ENCODE results near the gene GRIA2.

Gene GRIA2

DNA sequence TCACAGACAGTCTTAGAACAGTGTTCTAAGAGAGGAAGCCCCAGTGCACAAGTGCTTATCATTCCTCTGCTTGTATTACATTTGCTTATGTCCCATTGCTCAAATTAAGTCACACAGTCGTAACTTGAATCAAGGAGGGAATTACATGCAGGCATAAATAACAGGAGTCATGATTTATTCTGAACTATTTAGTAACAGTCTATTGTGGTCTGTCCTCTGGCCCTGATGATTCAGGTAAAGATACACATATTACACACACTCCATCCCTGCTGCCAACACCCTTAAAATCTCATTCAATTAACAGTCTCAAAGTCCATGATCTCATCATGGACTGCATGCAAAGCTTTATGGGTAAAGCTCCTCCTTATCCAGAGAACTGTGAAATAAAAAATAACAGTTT, 60.1 kb downstream of the GRIA2 start:
- H3K9ac ChIP-seq (ENCODE audit: low read length) = no peak overlapping the region
- H3F3A ChIP-seq (ENCODE audit: insufficient read depth, low read length) = no peaks in the 10 kb centered on the region
- no peaks in the 10 kb centered on the region for H3K27me3 ChIP-seq (ENCODE audit: insufficient read depth, low read length)
- H3K9me2 ChIP-seq (ENCODE audit: low read depth, low read length) = no peaks in the 10 kb centered on the region
- H2AFZ ChIP-seq (ENCODE audit: low read length) = no peak overlapping the region
- no peaks in the 10 kb centered on the region for H3K9me3 ChIP-seq (ENCODE audit: low read length)
- no peak overlapping the region for H3K27ac ChIP-seq (ENCODE audit: low read depth, low read length, poor library complexity, severe bottlenecking)
- H3K4me2 ChIP-seq (ENCODE audit: low read length) = no peak overlapping the region
- H3K79me2 ChIP-seq (ENCODE audit: insufficient read depth, low read length) = no peaks in the 10 kb centered on the region
- no peaks in the 10 kb centered on the region for H4K20me1 ChIP-seq (ENCODE audit: insufficient read depth, low read length)
- H3K36me3 ChIP-seq (ENCODE audit: insufficient read depth, low read length) = no peaks in the 10 kb centered on the region
- no peaks in the 10 kb centered on the region for H3K4me1 ChIP-seq (ENCODE audit: insufficient read depth, low read length, severe bottlenecking)
- no peak overlapping the region for H3K4me3 ChIP-seq (ENCODE audit: low read depth, low read length, poor library complexity, severe bottlenecking)
- TF ChIP-seq EZH2 (IDR thresholded peaks at IDR 0.05; ENCODE audit: borderline replicate concordance, low read length) (no peak), CTCF (IDR thresholded peaks at IDR 0.05; ENCODE audit: low read length) (no peak)

DNA sequence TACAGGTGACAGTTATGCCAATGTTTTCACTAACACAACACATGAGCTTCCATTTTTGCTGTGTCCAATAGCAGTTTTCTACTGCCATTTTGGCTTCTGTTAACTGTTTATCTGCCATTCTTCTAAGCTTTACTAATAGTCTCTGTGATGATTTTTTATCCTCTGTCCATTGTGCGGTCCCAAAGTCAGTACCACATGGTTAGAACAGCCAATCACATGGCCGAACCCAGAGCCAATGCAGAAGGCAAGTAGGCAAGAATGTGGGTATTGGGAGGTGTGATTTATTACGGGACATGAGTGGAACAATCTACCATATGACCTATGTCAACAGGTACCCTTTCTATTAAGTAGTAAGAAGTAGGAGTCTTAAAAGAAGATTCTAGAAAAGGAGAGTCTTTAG, 61.5 kb downstream of the GRIA2 start:
- TF ChIP-seq EZH2 (IDR thresholded peaks at IDR 0.05; ENCODE audit: borderline replicate concordance, low read length) (no peak), CTCF (IDR thresholded peaks at IDR 0.05; ENCODE audit: low read length) (no peak)
- Histone ChIP-seq H3K79me2 (ENCODE audit: insufficient read depth, low read length) (no peaks in the 10 kb centered on the region), H3F3A (ENCODE audit: insufficient read depth, low read length) (no peaks in the 10 kb centered on the region), H3K4me1 (ENCODE audit: insufficient read depth, low read length, severe bottlenecking) (no peaks in the 10 kb centered on the region), H3K27me3 (ENCODE audit: insufficient read depth, low read length) (no peaks in the 10 kb centered on the region), H3K4me3 (ENCODE audit: low read depth, low read length, poor library complexity, severe bottlenecking) (no peak overlapping the region), H3K9me3 (ENCODE audit: low read length) (no peaks in the 10 kb centered on the region), H4K20me1 (ENCODE audit: insufficient read depth, low read length) (no peaks in the 10 kb centered on the region), H3K4me2 (ENCODE audit: low read length) (no peak overlapping the region), H3K9ac (ENCODE audit: low read length) (no peak overlapping the region), H3K9me2 (ENCODE audit: low read depth, low read length) (no peaks in the 10 kb centered on the region), H3K36me3 (ENCODE audit: insufficient read depth, low read length) (no peaks in the 10 kb centered on the region), H2AFZ (ENCODE audit: low read length) (no peak overlapping the region), H3K27ac (ENCODE audit: low read depth, low read length, poor library complexity, severe bottlenecking) (no peak overlapping the region)

DNA sequence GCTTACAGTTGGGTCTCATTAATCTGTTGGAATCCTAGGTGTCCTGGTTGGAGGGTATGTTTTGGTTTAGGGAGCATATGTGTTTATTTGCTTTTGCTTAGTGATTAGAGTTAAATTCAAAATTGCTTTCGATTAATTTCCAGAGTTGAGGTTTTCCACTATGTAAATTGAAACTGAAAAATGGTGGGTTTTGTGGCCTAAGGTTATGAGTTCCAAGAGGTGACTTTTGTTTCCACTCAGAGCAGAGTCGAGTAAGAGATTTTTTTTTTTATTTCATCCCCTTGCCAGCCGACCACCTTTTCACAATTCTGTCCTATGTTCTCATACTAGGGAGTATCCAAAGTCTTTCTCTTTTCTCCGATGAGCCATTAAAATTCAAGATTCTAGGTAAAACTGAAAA, 66.9 kb downstream of the GRIA2 start:
- TF ChIP-seq CTCF (IDR thresholded peaks at IDR 0.05; ENCODE audit: low read length) (no peak), EZH2 (IDR thresholded peaks at IDR 0.05; ENCODE audit: borderline replicate concordance, low read length) (no peak)
- Histone ChIP-seq H3K27ac (ENCODE audit: low read depth, low read length, poor library complexity, severe bottlenecking) (no peak overlapping the region), H3K36me3 (ENCODE audit: insufficient read depth, low read length) (no peaks in the 10 kb centered on the region), H3K79me2 (ENCODE audit: insufficient read depth, low read length) (no peaks in the 10 kb centered on the region), H3F3A (ENCODE audit: insufficient read depth, low read length) (no peaks in the 10 kb centered on the region), H3K9ac (ENCODE audit: low read length) (no peak overlapping the region), H3K4me1 (ENCODE audit: insufficient read depth, low read length, severe bottlenecking) (no peaks in the 10 kb centered on the region), H4K20me1 (ENCODE audit: insufficient read depth, low read length) (no peaks in the 10 kb centered on the region), H3K4me3 (ENCODE audit: low read depth, low read length, poor library complexity, severe bottlenecking) (no peak overlapping the region), H3K27me3 (ENCODE audit: insufficient read depth, low read length) (no peaks in the 10 kb centered on the region), H3K4me2 (ENCODE audit: low read length) (no peak overlapping the region), H3K9me3 (ENCODE audit: low read length) (no peaks in the 10 kb centered on the region), H2AFZ (ENCODE audit: low read length) (no peak overlapping the region), H3K9me2 (ENCODE audit: low read depth, low read length) (no peaks in the 10 kb centered on the region)

All from OCI-LY1 (cell line).